HG02981 (cell line): Measurements from ENCODE around the gene SEMA3B.

ENCODE experiments used
- ATAC-seq: cut with Tn5 transposase; IDR thresholded peaks from one replicate; pipeline ENCODE4 v1.9.1; 2021; ENCODE audit warnings: mild to moderate bottlenecking, moderate library complexity; ENCODE audit not compliant: unreplicated experiment

SEMA3B gene

DNA sequence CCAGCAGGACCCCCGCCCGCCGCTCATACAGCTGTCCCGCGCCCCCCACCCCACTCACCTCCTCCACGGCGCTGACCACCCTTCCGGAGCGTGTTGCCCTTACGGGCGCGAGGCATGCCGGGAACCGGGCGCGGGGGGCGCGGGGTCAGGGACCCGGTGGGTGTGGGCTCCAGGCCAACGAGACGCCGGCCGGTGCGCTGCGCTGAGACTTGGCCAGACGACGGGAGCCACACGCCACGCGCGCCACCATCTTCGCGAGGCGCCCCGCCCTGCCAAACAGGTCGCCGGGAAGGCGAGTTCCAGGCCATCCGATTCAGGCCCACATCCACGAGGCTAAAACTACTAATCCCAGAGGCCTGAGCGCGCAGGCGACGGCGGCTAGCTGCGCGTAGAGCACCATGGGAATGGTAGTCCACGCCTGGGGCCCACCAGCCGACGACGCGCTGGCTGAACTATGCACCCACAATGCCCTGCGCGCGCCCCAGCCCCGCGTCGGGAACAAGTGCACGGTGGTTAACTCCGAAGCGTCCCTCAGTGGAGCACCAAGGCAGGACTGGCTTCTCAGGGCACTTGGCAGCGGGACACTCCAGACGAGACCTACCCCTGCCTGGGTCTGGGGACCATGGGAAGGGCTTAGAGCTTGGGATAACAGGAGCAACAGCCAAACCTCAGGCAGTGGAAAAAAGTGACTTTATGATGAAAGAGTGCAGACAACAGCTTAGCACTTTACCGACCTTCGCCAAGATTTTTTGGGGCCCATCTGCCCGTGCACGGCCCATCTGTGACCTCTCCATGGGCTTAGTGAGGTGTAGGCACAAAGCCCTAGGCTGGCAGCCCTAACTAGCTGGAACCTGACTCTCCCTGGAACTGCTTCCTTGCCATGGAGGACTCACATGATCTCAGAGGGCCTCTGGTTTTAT is 23.5 kb downstream of the SEMA3B start, which contains the start of gene IFRD2:
Gene IFRD2 (minus strand): TSS at position 271 of the 920 bp plus-strand sequence. CDS start 155 bp downstream, at position 116.
- peak; percentile 95 for ATAC-seq

DNA sequence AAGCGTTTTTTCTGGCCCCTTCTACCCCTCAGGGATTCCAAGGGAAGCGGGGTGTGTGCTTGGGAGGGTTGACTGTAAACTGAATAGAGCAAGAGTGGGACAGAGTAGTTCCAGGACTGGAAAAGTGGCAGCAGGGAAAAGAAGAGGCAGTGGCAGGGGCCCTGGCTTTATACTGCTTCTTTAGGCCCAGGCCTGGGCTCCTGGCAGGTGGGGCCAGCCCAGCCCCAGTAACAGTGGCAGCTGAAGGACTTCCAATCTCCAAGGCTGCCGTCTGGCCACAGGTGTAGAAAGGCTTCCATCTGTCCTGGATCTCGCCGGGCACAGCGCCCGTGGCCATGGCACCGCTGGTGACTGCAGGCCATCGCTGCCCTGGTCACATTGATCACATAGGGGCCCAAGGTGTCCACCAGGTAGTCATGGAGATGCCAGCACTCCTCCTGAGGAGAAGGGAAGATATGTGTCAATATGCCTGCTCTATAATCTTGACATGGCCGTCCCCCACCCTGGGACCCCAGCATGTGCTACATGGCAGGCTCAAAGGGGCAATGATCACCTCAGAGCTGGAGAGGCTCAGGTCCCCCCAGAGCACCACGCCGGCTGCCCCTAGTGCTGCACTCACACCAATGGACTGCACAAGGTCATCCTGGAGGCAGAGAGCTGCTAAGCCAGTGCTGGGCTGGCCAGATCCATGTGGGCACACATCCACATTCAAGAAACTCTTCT is 24.3 kb downstream of the SEMA3B start:
- no peak for ATAC-seq

DNA sequence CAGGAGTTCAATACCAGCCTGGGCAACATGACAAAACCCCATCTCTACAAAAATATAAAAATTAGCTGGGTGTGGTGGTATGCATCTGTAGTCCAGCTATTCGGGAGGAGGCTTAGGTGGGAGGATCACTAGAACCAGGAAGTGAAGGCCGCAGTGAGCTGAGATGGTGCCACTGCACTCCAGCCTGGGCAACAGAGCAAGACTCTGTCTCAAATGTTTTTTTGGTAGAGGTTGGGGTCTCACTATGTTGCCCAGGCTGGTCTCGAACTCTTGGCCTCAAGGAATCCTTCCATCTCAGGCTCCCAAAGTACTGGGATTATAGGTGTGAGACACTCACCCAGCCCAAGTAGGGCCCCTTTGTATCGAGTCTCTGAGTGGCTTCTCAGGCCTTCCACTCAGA is 25.1 kb downstream of the SEMA3B start:
- ATAC-seq, result no peak

DNA sequence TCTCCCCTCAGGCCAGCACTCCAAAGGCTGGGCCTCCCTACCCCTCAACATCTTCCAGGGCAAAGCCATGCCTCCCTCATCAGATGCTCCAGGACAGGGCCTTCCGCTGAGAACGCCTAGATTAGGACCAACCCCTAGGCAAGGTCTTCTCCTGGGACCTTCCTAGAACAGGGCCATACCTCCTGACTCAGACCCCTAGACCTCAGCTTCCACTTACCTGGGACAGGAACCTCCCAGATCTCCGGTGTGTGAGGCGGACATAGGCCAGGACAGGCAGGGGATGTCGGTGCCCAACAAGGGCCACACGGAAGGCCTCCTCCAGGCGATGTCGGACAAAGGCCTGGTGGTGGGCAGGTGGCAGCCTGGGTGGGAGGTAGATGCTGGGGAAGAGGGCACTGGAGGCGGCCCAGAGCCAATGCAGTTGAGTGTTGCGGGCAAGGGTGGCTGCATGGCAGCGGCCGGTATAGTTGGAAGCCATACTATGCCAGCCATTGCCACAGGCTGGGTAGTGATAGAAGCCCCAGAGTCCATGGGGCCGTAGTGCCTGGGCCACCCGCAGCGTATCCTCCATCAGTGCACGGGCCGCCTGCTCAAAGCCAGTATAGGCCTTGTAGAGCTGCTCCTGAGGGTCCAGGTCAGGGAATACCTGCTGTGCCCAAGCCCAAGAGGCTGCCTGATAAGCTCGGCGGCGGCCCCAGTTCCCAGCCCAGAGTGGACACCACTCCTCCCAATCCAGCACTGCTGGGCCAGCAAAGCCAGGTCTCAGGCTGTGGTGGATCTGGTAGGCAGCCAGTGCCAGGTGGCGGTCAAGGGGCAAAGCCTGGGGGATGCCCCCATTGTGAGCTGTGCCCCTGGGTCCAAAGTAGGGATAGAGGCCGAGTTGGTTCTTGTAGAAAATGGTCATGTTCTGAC is 25.8 kb downstream of the SEMA3B start:
- no peak for ATAC-seq

DNA sequence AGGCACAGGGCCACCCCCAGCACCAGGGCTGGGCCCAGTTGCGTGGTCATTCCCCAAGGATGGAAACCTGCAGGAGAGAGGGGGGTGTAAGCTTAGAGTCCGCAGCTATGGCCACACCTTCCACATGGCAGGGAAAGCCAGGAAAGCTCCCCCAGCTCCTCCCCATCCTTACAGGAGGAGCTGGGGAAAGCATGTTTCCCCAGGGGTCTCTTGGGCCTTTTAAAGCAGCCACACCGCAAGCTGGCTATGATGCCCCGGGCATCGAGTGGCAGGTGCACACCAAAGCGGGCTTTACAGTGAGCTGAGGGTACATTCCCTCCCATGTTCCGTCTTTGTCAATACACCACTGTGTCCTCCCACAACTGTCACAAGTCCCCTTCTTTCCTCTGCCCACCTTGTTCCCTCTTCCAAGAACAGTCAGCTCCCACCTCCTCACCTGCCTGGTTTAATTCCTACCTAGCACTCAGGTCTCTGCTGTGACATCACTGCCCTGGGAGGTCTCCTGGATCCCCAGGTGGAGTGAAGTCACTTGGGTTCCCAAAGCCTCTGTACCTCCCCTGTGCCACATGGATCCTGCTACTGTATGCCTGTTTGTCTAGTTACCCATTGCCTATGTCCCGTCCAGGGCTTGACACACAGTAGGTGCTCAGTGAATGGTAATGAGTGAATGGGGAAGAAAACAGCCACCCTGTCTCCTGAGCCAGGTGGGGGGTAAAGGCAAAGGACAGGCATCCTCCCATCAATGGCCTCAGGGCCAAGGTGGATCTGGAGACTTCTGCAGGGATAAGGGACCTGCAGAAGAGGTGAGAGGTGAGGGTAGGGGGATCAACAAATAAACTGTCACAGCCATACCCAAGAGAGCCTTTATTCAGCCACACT is 26.8 kb downstream of the SEMA3B start:
- ATAC-seq, result no peak

DNA sequence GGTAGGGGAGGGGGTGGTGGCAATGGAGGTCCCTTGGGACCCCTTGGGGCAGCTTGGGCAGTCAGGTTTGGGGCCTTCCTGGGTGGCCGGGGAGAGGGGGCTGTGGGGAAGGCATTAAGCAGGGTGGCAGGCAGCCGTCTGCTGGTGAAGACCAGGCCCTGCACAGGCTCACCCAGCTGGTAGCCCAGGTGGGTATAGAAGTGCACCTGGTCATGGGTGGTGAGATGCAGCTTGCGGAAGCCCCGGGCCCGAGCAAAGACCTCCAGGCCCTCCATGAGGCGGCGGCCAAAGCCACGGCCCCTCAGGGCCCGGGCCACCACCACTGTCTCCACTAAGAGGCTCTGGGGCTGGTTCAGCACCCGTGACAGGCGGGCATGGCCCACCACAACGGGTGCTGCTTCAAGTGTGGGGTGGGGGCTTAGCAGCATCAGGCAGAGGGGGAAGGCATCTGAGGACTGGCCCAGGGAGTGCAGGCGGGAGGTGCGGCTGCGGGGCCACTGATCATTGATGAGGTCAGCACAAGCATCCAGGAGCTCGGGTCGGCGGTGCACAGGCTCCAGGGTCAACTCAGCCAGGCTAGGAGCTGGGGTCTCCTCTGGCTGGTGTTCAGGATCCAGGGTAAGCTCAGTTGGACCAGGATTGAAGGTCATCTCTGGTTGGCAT is 27.9 kb downstream of the SEMA3B start:
- ATAC-seq, result no peak

DNA sequence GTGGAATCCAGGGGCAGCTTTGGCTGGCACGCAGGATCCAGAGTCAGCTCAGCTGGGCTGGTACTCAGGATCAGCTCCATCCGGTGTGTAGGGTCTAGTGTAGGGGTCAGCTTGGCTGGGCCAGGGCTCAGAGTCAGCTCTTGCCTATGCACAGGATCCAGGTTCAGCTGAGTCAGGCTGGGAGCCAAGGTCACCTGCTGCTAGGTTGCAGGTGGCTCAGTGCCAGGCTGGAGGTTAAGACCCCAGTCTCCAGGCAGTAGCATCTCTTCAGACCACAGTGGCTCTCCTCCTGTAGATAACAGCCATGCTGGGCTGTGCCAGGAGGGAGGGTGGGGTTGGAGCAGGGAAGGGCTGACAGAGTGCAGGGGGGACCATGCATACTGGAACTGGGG is 28.4 kb downstream of the SEMA3B start:
- no peak for ATAC-seq

DNA sequence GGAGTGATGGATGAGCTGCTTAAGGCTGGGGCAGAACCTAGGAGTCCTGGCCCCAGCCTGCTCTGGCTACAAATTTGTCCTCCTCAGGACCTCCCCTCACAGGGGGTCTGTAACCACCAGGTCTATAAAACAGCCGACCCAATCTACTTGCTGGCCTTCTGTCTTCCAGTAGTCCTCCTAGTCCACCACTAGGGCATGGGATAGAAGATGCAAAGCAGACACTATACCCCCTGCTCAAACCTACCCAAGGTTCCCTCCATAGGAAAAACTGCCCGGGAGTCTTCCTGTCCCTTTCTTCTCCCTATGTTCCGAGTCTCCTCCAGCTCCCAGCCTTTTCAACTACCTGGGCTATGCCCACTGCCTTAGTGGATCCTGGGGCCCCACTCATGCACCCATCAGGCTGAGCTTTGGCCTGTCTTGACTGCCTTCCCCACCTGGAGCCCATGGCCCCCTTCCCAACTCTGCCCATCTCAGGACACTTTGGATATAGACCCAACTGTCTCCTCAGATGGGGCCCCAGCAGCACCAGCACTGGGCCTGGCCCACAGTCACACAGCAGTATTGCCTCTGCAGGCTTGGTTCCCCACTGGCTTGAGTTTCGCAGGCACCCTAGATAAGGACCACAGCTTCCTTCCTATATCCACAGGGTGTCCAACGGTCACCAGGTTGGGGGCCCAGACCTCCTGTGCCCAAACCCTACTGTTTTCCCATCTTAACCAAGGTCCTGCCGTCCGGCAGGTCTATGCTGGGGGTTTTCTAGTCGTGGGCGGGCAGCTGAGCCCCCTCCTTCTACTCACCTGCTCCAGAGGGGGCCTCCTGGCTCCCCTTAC is 29.2 kb downstream of the SEMA3B start:
- ATAC-seq, result no peak

DNA sequence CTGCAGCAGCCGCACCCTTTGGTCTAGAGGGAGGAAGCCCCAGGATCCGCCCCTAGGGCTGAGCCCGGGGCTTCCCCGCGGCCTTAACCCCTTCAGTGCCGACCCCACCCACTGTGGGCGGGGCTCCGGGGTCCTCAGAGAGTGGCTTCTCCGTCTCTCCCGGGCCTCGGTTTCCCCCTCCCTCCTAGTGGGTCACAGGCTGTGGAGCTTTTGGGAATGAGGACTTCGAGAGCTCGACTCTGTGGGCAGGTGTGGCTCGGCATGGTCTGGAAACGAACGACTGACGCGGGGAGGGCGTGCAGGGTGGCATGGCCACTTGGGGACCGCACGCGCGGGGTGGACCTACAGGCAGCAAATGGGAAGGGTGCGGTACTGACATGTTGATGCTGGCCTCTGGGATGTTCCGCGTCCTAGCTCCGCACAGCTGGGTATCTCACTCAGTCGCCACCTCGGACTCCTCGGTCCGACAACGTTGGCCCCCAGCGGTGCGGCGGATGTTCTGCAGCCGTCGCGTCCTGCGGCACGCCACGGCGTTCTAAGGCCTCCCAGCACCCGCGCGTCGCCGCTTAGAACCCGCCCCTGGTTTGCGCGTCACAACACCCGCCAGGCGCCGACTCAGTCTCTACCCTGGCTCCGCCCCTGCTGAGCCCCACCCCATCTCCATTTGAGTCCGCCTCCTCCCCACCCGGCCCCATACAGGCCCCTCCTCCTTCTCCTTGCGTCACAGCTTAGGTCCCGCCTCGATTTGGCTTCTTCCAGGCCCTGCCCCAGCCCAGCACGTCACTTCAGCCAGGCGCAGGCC is 30.1 kb downstream of the SEMA3B start, which contains the start of the genes HYAL3 and NAA80:
Gene HYAL3 (minus strand): TSS at position 570 of the 802 bp plus-strand sequence. CDS start 3,803 bp downstream, outside the sequence.
Gene NAA80 (minus strand): TSS at position 570 of the 802 bp plus-strand sequence. CDS start 1,942 bp downstream, outside the sequence.
- peak; percentile 86 for ATAC-seq

DNA sequence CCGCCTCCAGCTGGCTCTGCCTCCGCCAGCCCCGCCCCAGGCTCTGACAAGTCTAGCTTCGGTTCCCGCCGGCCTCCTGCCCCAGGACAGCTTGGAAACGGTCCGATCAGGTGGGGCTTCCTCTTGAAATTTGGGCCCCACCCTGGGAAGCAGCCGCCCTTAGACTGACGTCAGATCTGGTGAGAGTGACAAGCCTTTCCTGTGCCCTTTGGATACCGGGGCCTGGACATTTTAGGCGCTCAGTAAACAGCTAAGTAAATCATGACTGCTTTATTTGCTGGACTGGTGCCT is 30.6 kb downstream of the SEMA3B start:
- ATAC-seq, result no peak

DNA sequence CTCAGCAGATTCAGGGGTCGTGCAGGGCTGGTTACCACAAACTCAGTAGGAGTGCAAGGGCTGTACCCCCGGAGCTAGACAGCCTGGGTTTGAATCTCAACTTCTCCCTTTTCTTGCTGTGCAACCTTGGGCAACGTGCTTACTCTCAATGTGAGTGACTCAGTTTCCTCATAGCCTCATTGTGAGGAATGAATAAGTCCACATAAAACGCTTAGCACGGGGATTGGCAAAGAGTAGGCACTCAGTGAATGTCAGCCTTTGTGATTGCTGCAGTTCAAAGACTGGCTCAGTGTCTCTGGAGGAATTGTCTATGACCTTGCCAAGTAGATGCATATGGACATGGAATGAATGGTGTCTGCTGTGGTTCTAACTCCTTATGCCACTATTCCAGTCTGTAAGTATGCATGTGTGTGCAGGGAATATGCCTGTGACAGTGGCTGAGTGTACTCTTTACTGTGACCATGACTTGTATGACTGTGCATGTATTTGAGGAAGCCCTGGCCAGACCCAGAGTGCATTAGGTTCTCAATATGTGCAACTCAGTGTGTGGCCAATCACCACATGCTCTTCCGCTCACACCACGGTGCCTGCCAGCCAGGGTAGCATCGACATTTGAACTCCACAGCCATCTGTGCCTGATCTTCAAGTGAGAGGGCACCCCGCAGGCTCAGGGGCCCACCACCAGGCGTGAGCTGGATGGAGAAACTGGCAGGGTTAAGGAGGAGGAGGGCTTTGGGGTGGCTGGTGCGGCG is 31.2 kb downstream of the SEMA3B start:
- ATAC-seq, result no peak

DNA sequence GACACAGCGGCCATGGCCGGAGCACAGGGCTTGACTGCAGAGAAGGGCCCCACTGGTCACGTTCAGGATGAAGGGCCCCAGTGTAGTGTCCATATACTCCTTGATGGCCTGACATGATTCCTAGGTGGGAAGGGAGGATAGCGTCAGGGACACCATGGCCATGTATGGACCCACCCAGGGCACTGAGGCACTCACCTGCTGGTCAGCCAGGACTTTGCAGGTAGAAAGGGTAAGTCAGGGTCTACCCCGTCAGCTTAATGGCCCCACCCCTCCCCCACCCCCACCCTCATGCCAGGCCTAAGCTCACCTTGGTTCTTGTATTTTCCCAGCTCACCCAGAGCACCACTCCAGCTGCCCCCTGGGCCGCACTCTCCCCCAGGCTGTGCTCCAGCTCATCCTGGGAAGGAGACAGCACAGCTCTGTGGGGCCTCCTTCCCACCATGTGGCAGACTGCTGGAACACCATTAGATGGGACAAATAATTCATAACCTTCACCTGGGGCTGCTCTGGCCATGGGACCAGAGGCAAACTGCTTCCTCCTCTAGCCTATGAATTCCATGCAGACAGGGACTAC is 31.8 kb downstream of the SEMA3B start:
- no peak for ATAC-seq

DNA sequence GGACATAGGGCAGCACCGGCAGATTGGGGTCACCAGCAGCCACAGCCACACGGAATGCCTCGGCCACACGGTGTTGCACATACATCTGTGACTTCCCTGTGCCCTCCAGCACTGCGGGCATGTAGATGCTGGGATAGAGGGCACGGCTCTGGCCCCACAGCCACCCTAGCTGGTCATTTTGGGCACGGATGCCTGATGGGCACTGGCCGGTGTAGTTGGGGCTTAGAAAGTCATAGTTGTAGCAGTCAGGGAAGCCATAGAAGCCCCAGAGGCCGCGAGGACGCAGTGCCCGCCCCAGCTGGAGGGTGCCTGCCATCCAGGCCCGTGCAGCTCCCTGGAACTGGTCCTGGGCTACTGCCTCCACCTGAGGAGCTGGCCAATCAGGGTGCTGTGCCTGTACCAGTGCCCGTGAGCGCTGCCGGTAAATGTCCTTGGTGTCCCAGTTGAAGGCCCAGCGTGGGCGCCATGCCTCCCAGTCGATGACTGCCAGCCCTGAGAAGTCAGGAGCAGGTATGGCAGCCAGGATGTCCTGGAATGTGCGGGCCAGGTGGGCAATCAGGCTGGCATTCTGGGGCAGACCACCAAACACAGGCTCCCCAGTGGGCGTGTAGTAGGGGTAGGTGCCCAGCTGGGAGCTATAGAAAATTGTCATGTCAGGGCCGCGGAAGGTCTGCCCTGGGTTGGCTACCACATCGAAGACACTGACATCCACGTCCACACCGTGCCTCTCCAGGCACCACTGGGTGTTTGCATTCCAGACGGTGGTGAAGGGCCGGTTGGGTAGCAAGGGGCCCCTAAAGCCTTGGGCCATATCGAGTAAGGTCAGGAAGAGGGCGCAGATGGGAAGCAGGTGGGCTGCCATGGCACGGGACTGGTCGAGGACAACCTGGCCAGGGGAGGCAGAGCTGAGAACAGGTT is 33.4 kb downstream of the SEMA3B start:
- no peak for ATAC-seq

DNA sequence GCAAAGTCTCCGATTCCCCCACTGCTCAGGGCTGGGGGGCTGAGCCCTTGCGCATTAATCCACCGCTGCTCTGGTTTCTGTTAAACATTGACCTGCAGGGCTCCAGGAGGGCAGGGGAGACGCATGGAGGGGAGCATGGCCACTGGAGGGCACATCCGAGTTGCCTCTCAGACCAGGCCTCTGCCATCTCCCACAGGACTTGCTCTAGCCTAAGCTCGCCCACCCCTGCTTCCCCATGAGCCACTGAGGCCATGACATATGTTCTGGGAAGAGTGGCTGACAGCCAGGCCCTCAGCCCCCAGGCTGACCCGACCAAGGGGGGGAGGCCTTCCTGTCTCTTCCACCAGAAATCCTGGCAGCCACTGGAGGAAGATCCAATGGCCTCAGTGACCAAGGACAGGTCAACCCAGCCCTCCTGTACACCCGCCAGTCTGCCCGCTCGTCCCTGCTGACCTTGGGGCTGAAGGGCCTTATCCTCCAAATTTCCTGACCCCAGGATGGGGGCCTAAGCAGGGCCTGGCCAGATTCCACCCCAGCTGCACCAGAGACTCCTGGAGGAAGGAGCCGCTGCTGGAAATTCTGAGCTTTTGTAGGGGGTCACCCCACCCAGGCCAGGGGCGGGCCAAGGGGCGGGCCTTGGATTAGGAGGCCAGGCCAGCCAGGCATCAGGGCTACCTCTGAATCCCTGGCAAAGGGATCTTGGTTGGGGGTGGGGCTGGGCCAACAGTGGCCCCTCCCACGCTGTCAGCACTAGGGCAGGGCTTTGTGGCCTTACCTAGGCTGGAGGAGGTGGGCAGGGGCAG is 34.3 kb downstream of the SEMA3B start, which contains the start of gene HYAL1:
Gene HYAL1 (minus strand): TSS at position 562 of the 803 bp plus-strand sequence. CDS start 618 bp downstream, outside the sequence.
- ATAC-seq, result no peak

DNA sequence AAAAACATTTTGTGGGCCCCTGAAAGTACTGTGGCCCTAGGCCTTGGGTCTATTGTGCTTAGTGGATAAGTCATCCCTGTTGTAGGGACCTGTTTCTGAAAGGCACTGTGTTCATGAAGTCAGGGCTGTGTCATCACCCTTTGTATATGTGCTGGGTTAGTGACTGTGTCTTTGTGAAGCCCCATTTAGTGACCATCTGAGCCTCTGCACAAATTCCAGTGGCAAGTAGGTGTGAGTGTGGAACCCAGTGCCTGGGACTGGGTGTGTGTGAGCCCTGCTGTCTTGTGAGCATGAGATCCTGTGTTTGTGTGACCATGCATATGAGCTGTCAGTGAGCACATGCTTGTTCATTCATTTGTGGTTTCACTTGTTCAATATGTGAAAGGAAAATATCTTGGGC is 35.7 kb downstream of the SEMA3B start:
- ATAC-seq, result no peak
